Activated CD8-positive, alpha-beta memory T cell treated with anti-CD3 and anti-CD28 coated beads, Interleukin-2, amount 50 U/mL, for 4 hours (primary cell): ENCODE data around the gene KLHL29.

Experiments used
- DNase-seq: peaks from one replicate; pipeline ENCODE4 v3.0.0-alpha.2; 2020

The KLHL29 gene

GRCh38 chr2:23622966-23623675, 238.1 kb downstream of the KLHL29 start:
- no peak for DNase-seq

- no peak for DNase-seq
These were observed 239.4 kb downstream of the KLHL29 start for GRCh38 chr2:23624378-23624777.

- DNase-seq: no peak
These were observed 239.9 kb downstream of the KLHL29 start for GRCh38 chr2:23624915-23625314.

GRCh38 chr2:23625726-23626125, 240.7 kb downstream of the KLHL29 start:
- DNase-seq: no peak

- DNase-seq: no peak
These were observed 241.8 kb downstream of the KLHL29 start for GRCh38 chr2:23626701-23627230.

GRCh38 chr2:23627236-23628009, 242.4 kb downstream of the KLHL29 start:
- DNase-seq: no peak

GRCh38 chr2:23628926-23629771, 244.2 kb downstream of the KLHL29 start:
- DNase-seq: no peak

DNA sequence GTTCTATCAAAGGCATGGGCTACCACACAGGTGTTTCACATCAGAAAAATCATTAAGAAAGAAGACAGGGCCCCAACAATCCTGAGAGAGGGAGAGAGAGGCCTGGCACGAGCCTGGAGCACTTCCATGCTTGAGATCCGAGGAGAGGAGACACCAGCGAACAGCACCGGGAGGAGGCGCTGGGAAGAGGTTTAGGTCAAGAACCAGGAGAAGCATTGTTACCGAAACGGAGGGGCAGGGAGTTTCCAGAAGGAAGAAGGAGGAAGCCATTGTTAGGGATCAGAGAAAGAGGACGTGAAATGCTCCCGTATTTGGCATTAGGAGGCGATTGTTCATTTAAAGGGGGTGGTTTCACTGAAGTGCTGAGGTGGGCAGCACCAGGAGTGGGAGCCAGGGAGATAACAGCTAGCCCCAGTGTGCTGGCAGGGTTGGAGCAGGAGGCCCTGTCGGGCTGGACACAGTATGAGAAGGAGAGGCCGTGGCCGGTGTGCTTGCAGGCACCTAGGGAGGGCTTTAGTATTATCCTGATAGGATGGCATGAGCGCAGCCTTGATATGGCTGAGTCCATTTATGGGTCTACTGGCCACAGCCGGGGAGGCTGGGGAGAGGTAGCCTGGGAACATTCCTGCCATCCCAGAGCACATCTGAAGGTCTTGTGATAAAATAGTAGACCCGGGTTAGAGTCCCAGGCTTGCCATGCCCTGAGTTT, 244.9 kb downstream of the KLHL29 start:
- no peak for DNase-seq

- DNase-seq: no peak
These were observed 246.0 kb downstream of the KLHL29 start for GRCh38 chr2:23630961-23631360.

DNA sequence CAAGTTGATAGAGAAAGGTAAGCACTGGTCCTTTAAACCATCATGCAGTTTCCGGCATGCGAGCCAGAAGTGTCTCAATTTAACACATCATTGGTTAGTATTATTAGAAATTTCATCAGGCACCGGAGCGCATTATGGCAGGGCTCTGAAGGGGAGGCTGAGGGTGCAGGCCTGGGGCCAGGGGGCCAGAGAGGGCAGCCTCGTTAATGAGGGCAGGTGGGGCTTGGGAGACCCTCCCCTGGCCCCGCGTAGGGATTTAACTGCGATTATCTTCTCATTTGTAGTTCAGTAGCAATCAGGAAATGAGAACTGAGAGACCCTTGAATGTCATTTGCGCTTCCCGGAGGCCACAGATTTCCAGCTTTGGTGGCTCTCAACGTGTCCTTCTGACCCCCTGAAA, 246.4 kb downstream of the KLHL29 start:
- DNase-seq: no peak

DNA sequence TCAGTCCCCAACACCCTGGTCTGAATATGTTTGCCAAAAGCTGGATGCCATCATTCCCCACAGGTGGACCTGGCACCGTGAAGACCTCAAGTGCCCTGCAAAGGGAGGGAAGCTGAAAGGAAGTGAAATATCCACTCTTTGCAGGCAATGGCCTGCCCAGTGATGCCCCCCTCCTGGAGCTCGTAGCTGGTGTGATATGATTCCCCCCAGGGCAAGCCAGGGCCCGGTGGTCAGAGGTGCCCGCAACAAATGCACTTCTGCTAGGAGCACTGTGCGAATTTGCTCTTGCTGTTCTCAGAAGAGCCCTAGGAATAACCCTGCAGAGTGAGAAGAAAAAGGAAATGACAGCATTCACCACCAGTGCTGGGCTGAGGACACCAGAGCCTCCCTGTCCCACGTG, 247.4 kb downstream of the KLHL29 start:
- no peak for DNase-seq

- DNase-seq: no peak
These were observed 247.9 kb downstream of the KLHL29 start for GRCh38 chr2:23632831-23633395.

DNA sequence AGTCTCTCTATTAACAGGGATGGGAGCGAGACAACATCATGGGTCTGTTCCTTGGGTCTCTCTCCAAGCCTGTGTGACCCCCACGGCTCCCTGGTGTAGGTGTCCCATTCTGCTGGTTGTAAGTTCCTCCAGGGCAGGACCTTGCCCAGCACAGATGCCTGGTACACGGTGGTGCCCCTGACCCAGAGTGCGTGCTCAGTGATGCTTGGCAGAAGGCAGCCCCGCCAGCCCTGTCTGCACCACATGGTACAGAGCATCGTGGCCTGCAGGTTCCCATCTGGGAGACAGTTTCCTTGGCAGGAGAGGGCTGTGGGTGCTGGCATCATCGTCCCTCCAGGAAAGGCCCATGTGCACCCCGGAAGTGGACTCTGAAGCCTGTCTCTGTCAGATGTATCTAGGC, 249.0 kb downstream of the KLHL29 start:
- DNase-seq: no peak

GRCh38 chr2:23635442-23636340, 250.7 kb downstream of the KLHL29 start:
- DNase-seq: no peak

DNA sequence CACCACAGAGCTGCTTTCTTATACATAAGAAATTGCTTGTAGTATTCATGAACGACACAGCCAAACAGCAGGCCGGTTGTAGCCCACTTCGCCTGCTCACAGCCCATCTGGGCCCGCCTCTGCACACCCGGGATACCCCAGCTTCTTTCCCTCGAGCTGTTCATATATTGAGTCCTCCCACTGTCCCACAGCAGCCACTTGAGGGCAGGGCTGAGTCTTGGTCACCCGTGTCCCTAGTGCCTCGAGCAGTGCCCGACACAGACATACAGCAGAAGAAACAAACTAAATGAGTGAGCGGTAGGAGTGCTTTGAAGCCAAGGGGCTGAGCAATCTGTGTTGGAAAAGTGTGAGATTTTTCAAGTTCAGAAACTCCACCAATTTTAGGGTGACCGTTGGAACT, 251.4 kb downstream of the KLHL29 start:
- DNase-seq: no peak

DNA sequence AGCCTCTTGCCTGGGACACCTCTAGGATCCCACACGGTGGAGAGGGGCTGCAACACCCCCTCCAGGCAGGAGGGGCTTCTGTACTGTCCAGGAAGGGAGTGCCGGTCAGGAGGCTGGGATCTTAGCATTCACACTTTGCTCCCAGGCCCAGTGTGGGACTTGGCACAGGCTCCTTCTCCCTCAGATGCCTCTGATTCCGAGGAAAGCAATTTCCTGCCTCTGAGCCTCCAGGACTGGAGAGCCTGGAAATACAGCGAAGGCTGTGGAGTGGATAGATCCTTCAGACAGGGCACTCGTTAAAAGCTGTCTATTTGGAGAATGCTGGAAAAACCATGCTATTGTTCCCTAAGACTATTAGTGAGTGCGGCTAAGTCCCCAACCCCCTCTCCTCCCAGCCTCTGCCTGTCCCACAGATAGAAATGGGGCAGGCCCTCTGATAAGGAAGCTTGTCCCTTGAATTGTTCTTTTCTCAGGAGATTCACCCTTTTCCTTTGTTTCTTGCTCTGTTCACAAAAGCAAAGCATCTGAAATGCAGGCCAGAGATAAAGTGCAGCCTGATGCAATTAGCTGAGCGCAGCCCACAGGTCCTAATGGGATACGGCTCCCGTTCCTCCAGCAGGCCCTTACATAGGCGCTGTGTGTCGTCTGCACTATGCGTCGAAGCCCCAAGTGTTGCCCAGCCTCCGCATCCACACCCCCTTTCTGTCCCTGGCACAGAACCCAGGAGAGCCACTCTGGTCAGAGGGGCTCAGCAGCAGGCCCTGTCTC, 252.2 kb downstream of the KLHL29 start:
- DNase-seq: no peak

DNA sequence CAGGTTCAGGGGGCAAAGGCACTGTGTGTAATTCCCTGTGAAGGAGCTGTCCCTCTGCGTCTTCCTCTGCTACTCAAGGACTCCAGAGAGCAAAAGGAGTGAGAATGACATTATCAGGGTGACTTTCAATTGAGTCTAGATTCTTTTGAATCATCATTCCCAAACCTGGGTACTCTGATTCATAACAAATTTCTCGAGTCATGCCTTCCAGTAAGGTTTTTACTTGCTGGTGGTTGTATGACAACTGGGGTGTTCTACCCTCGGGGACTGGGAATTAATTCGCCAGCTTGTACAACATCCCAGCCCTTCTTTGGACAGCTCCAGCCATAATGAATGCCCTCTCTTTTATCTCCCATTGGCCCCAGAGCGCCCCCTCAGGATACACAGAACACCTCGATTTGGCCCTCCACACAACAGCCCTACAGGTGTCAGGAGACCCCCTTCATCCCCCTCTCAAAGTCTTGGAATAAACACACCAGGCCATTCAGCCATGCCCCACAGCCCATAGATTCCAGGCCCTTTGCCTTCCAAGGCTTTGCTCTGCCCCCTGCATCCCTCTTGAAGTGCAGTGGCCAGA, 254.5 kb downstream of the KLHL29 start:
- DNase-seq: no peak

- DNase-seq: no peak
These were observed 255.7 kb downstream of the KLHL29 start for GRCh38 chr2:23640711-23641110.

- no peak for DNase-seq
These were observed 257.5 kb downstream of the KLHL29 start for GRCh38 chr2:23642516-23642915.

DNA sequence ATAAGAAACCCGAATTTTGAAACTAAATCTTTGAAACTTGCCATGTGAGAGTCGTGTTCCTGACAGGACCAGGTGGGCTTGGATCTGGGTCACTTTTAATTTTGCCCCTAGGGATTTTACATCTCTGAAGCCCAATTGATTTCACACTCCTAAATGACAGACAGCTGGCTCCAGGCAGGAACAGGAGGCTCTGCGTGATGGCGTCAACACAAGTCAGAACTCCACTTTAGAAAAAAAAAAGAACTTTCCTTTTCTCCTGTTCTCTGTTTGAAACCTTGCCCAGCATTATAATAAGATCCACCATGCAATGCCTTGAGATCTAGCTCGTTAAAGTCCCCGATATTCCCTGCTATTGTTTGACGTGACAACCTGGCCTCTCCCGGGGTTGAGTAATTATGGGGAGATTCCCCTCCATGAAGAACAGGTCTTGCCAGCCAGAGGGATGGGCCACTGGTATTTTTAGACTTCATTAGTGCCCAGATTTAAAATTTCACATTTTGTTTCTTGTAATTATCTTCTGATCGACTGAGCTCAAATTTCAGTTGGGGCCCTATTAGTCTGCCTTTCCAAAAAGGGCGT, 260.3 kb downstream of the KLHL29 start:
- DNase-seq: no peak
